ENCODE results near the gene FAM47E. TPM values are rescaled to one million over a fixed set of nuclear protein-coding genes. Genes with fewer than 3 reads are reported as not detected.

Gene FAM47E
- total and polyA plus RNA-seq, 2 of the 8 experiments (the other 6 are each of a cell fraction or from before 2014, with no cell fraction given), result 1.3 to 1.4 TPM

- no peak for TF ChIP-seq KDM5A (IDR thresholded peaks at IDR 0.05; ENCODE audit: low read length)
- TF ChIP-seq E2F6 (IDR thresholded peaks at IDR 0.05), result no peak
These were observed 44.8 kb downstream of the FAM47E start (continued) for GRCh38 chr4:76296286-76296820.

All from H1 (cell line).